ENCODE results near the gene TBC1D22A. TPM values are rescaled to one million over a fixed set of nuclear protein-coding genes. Genes with fewer than 3 reads are reported as not detected.

TBC1D22A gene
- total RNA-seq, 2 donors from 2014 or later: 11.5 to 15.4 TPM

DNA sequence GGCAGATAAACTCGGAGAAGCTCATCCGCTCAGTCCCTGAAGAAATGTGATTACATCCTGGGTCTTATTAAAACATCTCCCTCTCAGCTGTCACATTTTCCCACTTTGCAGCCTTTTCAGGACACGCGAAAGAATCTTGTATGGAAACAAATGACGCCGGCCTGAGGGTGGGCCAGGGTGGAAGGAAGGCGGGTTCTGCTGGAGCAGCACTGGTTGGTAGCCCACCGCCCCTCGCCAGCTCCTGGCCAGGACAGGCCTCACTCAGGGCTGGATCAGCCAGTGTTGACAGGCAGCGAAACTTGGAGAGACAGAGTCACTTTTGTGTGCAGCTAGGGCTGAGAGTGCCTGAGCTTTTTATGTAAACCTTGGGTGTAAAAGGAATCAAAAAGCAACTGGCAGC, 371.8 kb downstream of the TBC1D22A start:
- TF ChIP-seq, protein P1, sequence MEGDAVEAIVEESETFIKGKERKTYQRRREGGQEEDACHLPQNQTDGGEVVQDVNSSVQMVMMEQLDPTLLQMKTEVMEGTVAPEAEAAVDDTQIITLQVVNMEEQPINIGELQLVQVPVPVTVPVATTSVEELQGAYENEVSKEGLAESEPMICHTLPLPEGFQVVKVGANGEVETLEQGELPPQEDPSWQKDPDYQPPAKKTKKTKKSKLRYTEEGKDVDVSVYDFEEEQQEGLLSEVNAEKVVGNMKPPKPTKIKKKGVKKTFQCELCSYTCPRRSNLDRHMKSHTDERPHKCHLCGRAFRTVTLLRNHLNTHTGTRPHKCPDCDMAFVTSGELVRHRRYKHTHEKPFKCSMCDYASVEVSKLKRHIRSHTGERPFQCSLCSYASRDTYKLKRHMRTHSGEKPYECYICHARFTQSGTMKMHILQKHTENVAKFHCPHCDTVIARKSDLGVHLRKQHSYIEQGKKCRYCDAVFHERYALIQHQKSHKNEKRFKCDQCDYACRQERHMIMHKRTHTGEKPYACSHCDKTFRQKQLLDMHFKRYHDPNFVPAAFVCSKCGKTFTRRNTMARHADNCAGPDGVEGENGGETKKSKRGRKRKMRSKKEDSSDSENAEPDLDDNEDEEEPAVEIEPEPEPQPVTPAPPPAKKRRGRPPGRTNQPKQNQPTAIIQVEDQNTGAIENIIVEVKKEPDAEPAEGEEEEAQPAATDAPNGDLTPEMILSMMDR (IDR thresholded peaks at IDR 0.05): no peak
- Histone ChIP-seq H3K36me3 (no peaks in the 10 kb centered on the region), H3K27me3 (no peaks in the 10 kb centered on the region), H3K27ac (no peak overlapping the region), H3K4me1 (no peaks in the 10 kb centered on the region), H3K9me3 (no peaks in the 10 kb centered on the region), H3K4me3 (no peak overlapping the region)
- no peak for DNase-seq (ENCODE audit: low spot score)

DNA sequence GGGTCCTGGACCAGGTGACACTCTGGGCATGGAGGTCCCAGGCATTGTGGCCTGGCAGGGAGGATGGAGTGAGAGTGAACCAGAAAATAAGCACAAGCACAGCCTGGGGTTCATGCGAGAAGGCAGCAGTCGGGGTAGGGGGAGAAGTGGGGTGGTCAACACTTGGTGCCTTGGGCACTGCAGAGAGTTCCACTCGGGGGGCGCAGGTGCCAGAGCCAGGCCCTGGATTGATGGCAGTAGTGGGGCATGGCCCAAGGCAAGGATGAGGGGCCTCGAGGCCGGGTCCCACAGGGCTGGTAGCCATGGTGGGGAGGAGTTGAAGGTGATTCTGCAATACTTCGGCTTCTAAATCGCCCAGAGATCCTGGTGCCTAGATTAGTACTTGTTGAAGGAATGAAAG, 372.9 kb downstream of the TBC1D22A start:
- Histone ChIP-seq H3K27ac (no peak overlapping the region), H3K9me3 (no peaks in the 10 kb centered on the region), H3K4me3 (no peak overlapping the region), H3K36me3 (no peaks in the 10 kb centered on the region), H3K27me3 (no peaks in the 10 kb centered on the region), H3K4me1 (no peaks in the 10 kb centered on the region)
- TF ChIP-seq, protein P1 (IDR thresholded peaks at IDR 0.05): no peak
- no peak for DNase-seq (ENCODE audit: low spot score)

DNA sequence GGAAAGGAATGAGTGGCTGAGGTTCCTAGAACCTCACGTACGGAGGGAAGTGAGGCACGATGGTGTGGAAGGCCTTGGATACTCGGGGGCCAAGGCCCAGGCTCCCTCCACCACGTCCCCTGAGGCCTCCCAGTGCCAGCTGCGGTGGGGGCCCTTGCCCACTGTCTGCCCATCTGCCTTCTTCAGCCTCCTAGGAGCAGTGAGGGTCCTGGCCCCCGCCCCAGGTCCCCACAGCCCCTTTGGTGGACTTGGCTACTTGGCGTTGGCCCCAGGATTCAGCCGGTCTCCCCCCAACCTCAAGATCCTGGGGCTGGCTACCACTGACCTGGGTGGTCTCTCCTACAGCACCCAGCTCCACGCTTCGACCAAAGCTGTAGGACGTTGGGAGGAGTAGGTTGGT, 373.6 kb downstream of the TBC1D22A start:
- no peaks in the 10 kb centered on the region for H3K27me3 ChIP-seq
- DNase-seq (ENCODE audit: low spot score): no peak
- TF ChIP-seq, protein P1 (IDR thresholded peaks at IDR 0.05): no peak
- no peak overlapping the region for H3K4me3 ChIP-seq
- no peaks in the 10 kb centered on the region for H3K9me3 ChIP-seq
- H3K27ac ChIP-seq: no peak overlapping the region
- no peaks in the 10 kb centered on the region for H3K4me1 ChIP-seq
- no peaks in the 10 kb centered on the region for H3K36me3 ChIP-seq

DNA sequence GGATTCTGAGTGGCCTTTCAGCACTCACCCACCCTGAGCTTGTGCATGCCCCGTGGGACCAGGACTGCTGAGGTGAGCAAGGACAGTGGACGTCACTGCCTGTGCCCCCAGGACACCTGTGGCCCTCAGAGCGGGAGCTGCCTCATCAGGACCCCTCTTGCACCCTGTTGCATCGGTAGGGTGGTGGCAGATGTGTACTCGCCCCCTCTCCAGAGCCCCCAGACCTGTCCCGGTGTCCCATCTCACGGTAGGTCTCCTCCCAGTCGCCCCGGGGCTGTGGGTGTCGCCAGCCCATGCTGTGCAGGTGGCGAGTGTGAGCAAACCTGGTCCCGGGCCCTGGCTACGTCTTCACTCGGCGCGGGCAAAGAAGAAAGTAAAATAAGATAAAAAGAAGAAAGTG, 374.2 kb downstream of the TBC1D22A start:
- no peak for DNase-seq (ENCODE audit: low spot score)
- Histone ChIP-seq H3K4me3 (no peak overlapping the region), H3K4me1 (no peaks in the 10 kb centered on the region), H3K27ac (no peak overlapping the region), H3K36me3 (no peaks in the 10 kb centered on the region), H3K9me3 (no peaks in the 10 kb centered on the region), H3K27me3 (no peaks in the 10 kb centered on the region)
- TF ChIP-seq, protein P1 (IDR thresholded peaks at IDR 0.05): no peak

DNA sequence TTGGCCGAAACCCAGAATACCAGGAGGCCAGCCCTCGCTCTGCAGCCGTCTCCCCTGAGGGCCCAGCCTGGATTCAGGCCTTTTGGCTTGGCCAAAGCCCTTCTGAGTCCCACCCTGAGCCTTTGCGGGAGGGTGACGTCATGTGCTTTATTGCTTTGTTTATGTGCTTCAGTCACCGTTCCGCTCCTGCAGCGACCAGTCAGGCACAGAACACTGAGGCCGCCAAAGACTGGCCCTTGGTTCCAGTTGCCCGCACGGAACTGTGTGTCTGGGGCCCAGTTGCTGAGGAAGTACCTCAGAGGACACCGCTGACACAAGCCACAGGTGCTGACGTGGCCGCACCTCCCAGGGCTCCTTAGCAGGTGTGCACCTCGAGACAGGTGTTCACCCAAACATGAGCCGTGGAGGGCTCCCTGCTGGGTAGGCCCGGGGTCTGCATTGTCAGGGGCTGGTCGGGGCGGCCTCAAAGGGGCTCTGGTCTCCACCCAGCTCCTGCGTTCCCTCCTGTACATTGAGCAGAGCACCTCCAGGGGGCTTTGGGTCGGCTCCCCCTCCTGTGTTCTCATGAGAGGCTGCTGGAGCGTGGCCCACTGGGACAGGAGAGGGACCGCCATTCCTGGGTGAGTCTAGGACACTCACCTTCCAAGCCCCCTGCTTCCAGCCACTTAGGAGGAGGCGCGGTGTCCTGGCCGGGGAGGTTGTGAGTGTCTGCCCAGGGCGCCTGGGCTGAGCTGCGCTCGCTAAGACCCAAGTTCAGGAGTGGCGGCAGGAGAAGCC, 376.8 kb downstream of the TBC1D22A start:
- DNase-seq (ENCODE audit: low spot score): no peak

More for the DNA sequence above, 376.8 kb downstream of the TBC1D22A start:
- Histone ChIP-seq H3K4me1 (no peaks in the 10 kb centered on the region), H3K4me3 (no peak overlapping the region), H3K27me3 (no peaks in the 10 kb centered on the region), H3K27ac (no peak overlapping the region), H3K9me3 (no peaks in the 10 kb centered on the region), H3K36me3 (no peaks in the 10 kb centered on the region)
- TF ChIP-seq, protein P1 (IDR thresholded peaks at IDR 0.05): no peak

All from right atrium auricular region (tissue), 2 donors.